Bronchial epithelial cell (primary cell): ENCODE measurements around the gene WDR26. TPM values are rescaled to one million over a fixed set of nuclear protein-coding genes. Genes with fewer than 3 reads are reported as not detected.
"Not testable (repeated sequence)": the region's sequence is repeated elsewhere in the genome, so short reads cannot be mapped to it uniquely, and the experiment has no call there.

Experiments
- DNase-seq: peaks from one replicate; pipeline ENCODE4 v3.0.0-alpha.2; 2010; ENCODE audit warnings: low read depth
- FAIRE-seq: peaks from 2 replicates; lab custom pipeline; 2011; peaks lifted over from hg19 to GRCh38; lab: Jason Lieb, UNC
- H3K27me3 ChIP-seq: 2 replicates; pipeline ENCODE4 v1.5.1; 2011; ENCODE audit warnings: low read length; ENCODE audit not compliant: control insufficient read depth, insufficient read depth
- H3K36me3 ChIP-seq: 2 replicates; pipeline ENCODE4 v1.5.1; 2011; ENCODE audit warnings: low read length; ENCODE audit not compliant: control insufficient read depth, insufficient read depth
- H3K4me3 ChIP-seq: 2 replicates; pipeline ENCODE4 v1.5.1; 2011; ENCODE audit warnings: mild to moderate bottlenecking, low read depth, low read length, control low read depth
- total RNA-seq: library from RNA; depleted of rRNA; stranded (reverse); fragments of >200 nt; gene quantifications from 2 replicates; pipeline ENCODE4 v1.2.1, GENCODE V29; 2014
- TF ChIP-seq, protein P1 (sequence below): IDR thresholded peaks from 2 replicates; pipeline ENCODE4 v1.5.1; 2011; ENCODE audit warnings: mild to moderate bottlenecking, moderate library complexity, low read length, control low read depth, inconsistent platforms; ENCODE audit not compliant: insufficient read depth, severe bottlenecking

The WDR26 gene
- total RNA-seq, 1 donor from 2014 or later, result 34.5 TPM

DNA sequence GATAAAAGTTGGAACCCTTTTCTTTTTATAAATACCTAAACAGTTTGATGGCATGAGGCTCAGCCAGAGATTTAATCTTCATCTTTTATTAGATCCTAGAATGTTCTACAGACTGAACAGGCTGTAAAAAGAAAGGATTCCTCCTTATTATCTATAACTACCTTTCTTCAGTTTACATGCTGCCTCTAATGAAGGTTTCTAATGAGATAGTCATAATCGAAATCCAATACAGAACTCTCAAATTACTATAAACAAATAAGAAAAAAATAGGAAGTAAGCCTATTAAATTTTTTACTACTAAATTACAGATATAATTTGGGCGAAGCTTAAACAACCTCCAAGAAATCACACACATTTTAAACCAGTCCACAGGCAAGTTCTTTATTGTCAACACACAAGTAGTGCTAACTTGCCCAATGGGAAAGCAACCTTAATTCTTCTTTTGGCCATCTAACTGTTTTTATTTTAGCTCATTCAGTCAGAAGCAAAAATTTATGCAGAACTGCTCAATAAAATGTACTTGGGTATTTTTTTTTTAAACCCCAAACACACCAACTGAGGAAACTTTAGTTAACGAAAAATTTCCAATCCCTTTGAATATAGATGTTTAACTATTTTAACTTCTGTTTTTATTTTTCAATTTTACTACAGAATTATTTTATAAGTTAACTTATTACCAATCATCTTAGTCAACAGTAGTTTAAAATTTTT is 4.8 kb downstream of the WDR26 start:
- no peak for FAIRE-seq
- no peak for DNase-seq
- Histone ChIP-seq H3K27me3 (no peaks in the 10 kb centered on the region), H3K4me3 (no peak overlapping the region), H3K36me3 (no peaks in the 10 kb centered on the region)
- TF ChIP-seq, protein P1, sequence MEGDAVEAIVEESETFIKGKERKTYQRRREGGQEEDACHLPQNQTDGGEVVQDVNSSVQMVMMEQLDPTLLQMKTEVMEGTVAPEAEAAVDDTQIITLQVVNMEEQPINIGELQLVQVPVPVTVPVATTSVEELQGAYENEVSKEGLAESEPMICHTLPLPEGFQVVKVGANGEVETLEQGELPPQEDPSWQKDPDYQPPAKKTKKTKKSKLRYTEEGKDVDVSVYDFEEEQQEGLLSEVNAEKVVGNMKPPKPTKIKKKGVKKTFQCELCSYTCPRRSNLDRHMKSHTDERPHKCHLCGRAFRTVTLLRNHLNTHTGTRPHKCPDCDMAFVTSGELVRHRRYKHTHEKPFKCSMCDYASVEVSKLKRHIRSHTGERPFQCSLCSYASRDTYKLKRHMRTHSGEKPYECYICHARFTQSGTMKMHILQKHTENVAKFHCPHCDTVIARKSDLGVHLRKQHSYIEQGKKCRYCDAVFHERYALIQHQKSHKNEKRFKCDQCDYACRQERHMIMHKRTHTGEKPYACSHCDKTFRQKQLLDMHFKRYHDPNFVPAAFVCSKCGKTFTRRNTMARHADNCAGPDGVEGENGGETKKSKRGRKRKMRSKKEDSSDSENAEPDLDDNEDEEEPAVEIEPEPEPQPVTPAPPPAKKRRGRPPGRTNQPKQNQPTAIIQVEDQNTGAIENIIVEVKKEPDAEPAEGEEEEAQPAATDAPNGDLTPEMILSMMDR, result no peak

DNA sequence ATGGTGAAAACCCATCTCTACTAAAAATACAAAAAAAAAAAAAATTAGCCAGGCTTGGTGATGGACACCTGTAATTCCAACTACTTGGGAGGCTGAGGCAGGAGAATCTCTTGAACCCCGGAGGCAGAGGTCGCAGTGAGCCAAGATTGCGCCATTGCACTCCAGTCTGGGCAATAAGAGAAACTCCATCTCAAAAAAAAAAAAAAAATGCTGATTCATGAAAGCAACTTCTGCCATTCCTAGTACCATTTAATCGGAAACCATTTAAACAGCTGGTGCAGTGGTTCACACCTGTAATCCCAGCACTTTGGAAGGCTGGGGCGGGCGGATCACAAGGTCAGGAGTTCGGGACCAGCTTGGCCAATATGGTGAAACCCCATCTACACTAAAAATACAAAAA is 5.9 kb downstream of the WDR26 start:
- H3K36me3 ChIP-seq, H3K4me3 ChIP-seq, FAIRE-seq, DNase-seq, H3K27me3 ChIP-seq: not testable (repeated sequence)

DNA sequence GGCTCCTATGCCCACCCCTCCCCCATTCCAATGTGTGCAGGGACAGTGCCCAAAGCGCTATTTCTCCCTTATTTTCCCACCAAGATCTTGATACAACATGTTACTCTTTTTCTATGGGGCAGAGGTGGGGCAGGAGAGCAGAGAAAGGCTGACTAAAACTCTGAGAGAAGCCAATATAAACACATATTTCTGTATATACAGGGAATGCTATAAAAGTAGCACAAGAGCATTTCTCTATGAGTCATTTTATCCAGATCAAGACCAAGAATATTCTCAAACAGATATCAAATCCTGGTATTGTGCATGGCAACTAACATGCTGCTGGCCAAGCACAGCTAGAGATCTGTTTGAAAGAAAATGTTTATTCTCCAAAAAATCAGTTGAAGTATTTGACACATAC is 7.3 kb downstream of the WDR26 start:
- Histone ChIP-seq H3K27me3 (no peaks in the 10 kb centered on the region), H3K36me3 (peaks cover 9% of the 10 kb centered on the region), H3K4me3 (no peak overlapping the region)
- no peak for FAIRE-seq
- no peak for DNase-seq
- TF ChIP-seq, protein P1, result no peak

DNA sequence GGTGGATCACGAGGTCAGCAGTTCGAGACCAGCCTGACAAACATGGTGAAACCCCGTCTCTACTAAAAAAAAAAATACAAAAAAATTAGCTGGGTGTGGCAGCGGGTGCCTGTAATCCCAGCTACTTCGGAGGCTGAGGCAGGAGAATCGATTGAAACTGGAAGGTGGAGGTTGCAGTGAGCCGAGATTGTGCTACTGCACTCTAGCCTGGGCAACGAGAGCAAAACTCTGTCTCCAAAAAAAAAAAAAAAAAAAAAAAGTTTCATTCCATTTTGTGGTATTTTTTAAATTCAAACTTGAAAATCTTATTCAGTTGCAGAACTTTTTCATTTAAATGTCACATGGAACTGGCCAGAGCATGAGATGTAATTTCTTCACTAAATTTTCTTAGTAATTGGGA is 7.7 kb downstream of the WDR26 start:
- not testable (repeated sequence) for FAIRE-seq, H3K27me3 ChIP-seq, H3K4me3 ChIP-seq, DNase-seq
- H3K36me3 ChIP-seq, result peaks cover 13% of the 10 kb centered on the region

DNA sequence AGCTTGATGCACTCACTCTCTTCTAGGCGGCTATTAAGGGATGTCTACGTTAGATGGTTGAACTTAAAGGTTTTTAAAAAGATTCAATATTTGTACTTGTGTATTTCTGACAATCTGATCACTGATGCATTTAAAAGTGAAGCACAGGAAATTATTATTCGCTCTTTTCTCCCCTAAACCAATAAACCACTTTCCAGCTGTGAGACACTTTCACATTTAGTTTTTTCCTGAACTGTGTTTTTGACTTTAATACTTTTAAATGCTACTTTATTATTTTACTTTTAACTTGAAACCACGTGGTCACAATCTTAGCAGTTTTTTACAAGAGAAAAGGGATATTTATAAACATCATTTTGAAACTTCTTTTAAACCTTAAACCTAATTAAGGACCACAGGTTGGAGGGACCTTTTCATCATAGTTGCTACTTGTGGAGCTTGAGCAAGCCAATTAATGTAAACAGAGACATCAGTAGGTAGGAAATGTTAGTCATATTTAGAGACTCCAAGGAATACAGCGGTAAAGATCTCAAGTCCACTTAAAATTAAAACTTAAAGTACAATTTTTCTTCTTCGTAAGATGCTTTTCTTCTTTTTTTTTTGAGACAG is 9.2 kb downstream of the WDR26 start:
- Histone ChIP-seq H3K36me3 (peaks cover 17% of the 10 kb centered on the region), H3K27me3 (no peaks in the 10 kb centered on the region), H3K4me3 (no peak overlapping the region)
- FAIRE-seq, result no peak
- TF ChIP-seq, protein P1, result no peak
- DNase-seq, result no peak

DNA sequence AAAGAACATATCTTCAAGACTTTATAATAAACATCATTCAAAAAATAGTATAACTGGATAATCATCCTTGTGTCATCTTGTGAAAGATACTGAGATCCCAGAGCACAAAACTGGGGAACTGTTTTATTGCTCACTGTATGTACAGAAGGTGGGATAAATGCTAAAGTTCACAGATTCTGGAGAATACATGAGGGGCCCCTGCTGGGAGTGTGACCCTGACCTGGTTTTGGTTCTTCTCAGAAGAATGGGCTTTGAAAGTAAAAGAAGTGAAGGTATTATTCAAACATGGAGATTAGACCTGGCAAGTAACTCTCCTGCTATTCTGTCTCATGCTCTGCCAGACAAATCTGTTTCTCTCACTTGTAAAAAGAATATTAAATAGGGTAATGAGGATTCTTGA is 14.5 kb downstream of the WDR26 start:
- Histone ChIP-seq H3K4me3 (no peak overlapping the region), H3K36me3 (peaks cover 27% of the 10 kb centered on the region), H3K27me3 (no peaks in the 10 kb centered on the region)
- TF ChIP-seq, protein P1, result no peak
- FAIRE-seq, result no peak
- no peak for DNase-seq
